GM21825 (cell line): Measurements from ENCODE around the gene RGS14.
A peak's percentile ranks its signal among the peaks of the same experiment; 100 is the strongest.
"Not testable (repeated sequence)": the region's sequence is repeated elsewhere in the genome, so short reads cannot be mapped to it uniquely, and the experiment has no call there.

ENCODE experiments used
- ATAC-seq: cut with Tn5 transposase; IDR thresholded peaks from one replicate; pipeline ENCODE4 v1.9.1; 2021; ENCODE audit warnings: mild to moderate bottlenecking, moderate library complexity; ENCODE audit not compliant: unreplicated experiment

Gene RGS14

DNA sequence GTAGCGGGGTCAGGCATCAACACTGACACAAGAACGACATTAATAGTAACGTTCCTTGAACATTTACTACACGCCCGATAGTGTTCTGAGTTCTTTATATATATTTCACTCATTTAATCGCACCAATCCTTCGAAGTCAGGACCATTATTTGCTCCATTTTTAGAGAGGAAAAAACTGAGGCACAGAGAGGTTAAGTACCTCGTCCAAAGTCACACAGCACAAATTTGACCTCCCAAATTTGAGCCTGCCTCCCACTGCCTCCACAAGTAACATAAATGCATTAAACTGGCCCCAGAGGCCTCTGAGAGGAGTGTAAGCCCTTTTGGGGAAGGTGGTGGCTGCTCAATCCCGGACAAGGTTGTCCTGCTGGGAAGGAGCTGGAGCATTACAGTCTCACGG lies 5.8 kb downstream of the RGS14 start:
- no peak for ATAC-seq

DNA sequence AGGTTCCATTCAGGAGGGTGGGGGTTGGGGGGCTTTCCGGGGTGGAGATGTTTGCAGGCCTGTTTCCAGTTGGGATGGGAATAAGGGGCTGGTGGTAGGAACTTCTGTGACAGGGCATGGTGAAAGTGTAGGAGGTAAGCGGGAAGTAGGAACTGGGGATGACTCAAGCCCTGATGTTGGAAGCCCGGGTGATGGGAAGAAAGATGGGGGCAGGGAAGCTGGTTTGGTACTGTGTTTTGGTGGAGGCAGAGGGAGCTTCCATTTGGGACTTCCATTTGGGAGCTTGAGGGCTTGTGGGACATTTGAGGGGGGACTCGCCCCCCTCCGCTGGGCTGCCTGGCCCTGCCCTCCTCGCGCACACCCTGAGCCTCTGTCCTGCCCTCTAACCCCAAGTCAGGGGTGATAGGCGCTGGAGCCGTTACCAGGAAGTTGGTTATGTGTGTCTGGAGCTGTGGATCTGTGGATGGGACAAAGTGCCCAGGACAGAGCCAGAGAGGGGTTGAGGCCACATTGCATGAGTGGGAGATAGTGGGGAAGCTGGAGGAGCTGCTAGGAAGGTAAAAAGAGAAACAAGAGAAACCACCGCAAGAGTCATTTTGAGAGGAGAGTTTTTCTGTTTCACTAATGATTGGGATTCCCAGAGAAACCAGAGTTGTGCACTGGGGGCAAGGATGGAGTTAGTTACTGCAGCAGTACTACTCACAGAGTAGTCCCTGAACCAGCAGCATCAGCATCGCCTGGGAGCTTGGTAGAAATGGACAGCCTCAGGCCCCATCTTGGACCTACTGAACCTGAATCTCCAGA lies 6.6 kb downstream of the RGS14 start:
- peak; percentile 31 for ATAC-seq

DNA sequence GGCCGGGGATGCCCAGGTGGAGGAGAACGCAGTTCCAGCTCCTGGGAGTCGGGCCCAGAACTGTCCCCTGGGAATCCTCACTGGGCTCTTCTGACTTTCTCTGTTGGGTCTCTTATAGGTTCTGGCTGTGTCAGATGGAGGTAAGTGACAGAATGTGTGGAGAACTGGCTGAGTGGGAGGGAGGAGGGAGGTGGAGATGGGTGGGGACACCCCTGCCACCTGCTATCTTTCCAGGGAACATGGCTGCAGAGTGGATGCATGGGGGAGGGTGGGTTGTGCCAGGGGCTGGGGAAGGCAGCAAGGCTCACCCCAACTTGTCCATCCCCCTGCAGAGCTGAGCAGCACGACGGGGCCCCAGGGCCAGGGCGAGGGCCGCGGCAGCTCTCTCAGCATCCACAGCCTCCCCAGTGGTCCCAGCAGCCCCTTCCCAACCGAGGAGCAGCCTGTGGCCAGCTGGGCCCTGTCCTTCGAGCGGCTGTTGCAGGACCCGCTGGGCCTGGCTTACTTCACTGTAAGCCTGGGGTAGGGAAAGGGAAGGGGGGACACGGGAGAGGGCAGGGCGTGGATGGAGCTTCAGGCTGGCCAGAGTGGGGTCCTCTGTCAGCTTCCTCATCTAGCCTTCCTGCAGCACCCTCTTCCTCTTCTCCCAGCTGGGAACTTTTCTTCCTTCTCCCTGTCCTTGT lies 8.3 kb downstream of the RGS14 start:
- ATAC-seq: no peak

DNA sequence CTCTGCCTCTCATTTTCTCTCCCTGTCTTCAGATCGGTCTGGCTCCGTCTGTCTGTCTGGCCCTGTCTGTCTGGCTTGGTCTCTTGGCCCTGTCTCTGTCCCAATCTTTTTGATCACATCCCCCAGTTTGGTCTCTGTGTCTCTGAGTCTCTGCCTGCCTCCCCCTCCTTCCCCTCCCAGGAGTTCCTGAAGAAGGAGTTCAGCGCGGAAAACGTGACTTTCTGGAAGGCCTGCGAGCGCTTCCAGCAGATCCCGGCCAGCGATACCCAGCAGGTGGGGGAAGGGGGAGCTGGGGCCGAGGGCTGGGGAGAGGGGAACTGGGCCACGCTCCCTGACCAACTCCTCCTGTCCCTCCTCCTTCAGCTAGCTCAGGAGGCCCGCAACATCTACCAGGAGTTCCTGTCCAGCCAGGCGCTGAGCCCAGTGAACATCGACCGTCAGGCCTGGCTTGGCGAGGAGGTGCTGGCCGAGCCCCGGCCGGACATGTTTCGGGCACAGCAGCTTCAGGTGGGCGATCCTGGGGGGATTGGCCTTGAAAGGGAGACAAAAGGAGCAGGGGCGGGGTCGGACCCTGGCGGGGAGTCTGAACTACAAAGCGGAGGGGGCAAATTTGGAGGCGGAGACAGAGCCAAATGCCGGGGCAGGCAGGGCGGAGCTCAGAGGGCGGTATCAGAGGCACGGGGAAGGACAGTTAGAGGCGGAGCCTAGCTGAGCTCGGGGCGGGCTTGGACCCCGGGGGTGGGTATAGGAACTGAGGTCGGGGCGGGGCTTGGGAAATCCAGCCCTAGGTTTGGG lies 9.0 kb downstream of the RGS14 start:
- no peak for ATAC-seq

DNA sequence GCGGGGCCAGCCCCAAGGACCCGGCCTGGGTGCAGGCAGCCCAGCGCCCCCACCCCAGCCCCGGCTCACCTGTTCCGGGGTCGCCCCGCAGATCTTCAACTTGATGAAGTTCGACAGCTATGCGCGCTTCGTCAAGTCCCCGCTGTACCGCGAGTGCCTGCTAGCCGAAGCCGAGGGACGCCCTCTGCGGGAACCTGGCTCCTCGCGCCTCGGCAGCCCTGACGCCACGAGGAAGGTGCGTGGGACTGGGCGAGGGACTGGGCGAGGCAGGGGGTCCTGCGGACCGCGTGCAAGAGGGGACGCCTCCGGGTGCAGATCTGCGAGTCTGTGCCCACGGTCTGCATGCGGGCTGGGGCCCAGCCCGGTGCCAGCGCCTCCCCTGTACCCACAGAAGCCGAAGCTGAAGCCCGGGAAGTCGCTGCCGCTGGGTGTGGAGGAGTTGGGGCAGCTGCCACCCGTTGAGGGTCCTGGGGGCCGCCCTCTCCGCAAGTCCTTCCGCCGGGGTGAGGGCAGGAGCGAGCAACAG lies 9.7 kb downstream of the RGS14 start:
- no peak for ATAC-seq

DNA sequence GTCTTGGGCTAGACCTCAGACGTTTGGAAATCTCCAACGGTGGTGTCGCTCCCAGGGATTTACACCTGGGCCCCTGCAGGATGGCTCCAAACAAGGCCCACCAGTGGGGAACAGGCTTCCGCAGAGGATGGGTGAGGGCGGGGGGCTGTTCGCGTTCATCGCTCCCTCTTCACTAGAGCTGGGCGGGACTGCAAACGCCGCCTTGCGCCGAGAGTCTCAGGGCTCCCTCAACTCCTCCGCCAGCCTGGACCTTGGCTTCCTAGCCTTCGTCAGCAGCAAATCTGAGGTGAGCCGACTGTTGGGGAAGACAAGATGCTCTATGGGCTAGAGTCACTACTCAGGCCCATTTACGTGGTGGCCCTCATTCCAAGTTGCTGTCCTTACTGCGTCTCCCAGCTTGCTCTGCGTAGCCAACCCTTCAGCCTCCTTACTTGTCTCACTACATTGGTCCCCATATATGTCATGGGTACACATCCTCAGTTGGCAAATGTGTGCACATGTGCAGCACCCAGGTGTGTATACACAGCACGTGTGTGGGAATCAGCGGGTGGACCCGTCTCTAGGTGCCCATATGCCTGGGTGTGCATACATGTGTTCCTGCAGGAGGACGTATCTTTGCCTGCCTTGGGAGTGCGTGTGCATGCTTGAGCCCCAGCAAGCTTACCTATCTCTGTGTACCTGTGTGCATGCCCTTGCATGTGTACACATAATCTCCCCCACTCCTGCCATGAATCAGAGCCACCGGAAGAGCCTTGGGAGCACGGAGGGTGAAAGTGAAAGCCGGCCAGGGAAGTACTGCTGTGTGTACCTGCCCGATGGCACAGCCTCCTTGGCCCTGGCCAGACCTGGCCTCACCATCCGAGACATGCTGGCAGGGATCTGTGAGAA lies 10.5 kb downstream of the RGS14 start:
- ATAC-seq: no peak

DNA sequence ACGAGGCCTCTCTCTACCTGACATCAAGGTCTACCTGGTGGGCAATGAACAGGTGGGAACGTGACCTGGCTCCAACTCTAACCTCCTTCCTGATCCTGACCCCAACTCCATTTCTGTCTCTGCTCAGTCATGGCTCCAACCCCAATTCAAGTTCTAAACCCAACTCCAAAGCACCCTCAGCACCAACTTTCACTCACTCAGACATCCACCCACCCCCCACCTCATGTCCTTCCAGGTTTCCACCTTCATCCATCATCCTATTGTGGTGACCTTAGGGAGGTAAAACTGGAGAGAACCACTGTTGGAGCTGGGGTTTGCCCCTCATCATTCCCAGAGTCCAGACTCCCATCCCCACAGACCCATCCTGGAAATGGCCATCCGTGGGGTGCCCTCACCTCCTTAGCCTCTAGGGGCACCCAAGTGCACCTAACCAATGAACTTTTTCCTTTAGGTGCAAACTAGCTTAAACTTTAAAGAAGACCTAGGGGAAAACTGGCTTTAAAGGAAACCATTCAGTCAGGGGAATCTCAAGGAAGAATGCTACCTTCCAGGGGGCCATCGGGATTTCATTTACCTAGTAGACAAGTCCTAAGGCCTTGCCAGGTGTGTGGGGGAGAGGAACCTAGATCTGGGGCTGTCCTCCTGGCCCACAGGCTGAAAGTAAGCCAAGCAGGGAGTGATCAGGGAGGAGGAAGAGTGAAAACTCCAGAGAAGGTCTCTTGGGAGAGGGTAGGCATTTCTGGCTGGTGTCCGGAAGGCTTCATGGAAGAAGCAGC lies 11.3 kb downstream of the RGS14 start:
- ATAC-seq: no peak

DNA sequence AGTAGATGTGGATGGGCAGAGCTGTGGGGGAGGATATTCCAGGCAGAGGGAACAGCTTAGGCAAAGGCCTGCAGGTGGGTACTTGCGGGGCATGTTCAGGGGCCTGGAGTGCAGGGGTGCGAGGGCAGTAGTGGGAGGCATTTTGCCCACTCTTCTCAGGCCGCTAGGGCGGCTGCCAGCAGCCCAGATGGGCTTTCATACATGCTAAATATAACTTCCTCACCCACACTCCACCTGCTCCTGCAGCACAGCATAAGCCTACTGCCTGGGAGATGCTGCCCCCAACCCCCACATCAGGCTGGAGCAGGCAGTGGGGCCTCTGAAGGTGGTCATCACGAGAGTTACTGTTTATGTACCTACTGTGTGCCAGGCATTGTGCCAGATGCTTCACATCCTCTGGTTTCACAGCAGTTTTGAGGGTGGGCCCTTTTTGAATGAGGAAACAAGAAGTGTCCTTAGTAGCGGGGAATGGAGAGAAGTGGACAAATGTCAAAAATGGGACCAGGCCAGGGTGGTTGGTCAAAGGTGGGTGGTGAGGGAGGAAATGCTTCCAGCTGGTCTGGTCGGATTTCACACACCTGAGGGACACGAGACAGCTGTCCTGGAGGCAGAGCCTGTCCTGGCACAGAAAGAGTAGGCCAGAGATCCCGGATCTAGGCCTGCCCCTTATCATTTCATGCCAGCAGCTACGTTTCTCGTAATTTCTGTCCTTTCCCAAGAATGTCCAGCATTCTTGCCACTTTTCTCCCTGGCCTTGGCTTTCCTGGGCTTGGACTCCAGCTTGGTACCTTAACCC lies 12.1 kb downstream of the RGS14 start:
- no peak for ATAC-seq

DNA sequence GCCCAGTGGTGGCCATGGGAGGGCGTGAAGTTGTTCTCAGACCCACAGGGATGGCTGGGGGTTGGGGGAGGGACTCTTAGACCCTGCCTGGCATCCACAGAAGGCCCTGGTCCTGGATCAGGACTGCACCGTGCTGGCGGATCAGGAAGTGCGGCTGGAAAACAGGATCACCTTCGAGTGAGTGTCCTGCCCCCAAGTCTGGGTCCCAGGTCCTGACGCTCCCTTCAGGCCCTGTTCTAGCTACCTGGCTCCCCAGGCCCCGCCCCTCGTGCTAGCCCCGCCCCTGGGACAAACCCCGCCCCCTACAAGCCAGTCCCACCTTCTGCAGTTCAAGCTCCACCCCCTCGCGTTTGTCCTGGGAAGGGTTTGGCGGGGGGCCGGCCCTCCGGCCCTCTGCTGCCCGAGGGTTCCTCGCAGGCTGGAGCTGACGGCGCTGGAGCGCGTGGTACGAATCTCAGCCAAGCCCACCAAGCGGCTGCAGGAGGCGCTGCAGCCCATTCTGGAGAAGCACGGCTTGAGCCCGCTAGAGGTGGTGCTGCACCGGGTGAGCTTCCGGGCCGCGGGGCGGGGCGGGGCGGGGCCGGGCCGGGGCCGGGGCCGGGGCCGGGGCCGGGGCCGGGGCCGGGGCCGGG lies 12.9 kb downstream of the RGS14 start:
- peak; percentile 46 for ATAC-seq

DNA sequence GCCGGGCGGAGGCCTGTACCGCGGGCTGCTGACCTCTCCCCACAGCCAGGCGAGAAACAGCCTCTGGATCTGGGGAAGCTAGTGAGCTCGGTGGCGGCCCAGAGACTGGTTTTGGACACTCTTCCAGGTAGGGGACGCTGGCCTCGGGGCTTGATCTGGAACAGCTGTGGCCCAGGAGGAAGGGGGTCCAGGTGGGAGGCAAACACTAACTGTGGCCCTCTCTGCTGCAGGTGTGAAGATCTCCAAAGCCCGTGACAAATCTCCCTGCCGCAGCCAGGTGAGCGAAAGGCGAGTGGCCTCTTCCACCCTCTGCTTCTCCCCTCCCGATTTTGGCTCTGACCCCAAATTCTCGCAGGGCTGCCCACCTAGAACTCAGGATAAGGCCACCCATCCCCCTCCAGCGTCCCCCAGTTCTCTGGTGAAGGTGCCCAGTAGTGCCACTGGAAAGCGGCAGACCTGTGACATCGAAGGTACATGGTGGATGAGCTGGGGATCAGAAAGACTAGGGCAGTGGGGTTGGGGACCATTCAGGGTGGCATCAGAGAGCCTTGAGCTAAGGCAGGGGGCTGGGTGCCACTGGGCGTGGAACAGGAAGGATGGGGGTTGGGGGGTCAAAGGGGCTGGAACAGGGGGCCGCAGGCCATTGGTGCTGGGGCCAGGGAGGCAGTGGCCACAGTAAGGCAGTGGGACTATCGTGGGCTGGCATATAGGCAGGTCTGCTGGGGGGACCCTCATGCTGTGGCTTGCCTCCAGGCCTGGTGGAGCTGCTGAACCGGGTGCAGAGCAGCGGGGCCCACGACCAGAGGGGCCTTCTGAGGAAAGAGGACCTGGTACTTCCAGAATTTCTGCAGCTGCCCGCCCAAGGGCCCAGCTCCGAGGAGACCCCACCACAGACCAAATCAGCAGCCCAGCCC lies 13.7 kb downstream of the RGS14 start:
- ATAC-seq: no peak

DNA sequence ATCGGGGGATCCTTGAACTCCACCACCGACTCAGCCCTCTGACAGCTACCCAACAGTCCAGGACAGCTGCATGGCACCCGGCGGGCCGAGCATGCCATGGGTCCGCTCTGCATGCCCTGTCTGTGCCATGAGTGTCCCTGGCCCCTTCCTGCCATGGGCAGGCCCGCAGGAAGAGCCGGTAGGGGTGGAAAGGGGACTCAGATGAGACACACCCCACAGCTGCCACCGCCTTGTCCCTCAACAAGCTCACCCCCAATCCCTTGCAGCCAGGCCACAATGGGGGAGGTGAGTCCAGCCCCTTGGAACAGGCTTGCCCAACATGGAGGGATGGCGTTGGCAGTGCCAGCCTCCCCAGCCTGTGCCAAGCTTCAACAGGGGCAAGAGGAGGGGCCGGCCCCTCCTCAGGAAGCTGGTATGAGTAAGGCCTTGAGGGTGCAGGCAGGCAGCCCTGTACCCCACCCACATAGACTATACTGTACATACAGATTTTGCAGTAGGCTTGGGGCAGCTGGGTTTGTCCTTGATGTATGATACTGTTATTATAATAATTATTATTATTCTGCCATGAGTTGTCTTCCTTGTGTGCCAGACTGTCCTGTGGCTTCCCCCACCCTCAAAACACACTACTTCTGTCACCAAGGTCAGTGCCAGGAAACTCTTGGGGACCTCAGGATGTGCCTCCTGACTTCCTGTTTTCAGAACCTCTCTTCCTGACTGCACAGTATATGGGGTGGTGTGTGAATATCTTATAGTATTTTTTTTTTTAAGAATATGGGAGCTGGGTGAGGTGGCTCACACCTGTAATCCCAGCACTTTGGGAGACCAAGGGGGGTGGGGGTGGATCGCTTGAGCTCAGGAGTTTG lies 14.5 kb downstream of the RGS14 start:
- ATAC-seq: no peak

DNA sequence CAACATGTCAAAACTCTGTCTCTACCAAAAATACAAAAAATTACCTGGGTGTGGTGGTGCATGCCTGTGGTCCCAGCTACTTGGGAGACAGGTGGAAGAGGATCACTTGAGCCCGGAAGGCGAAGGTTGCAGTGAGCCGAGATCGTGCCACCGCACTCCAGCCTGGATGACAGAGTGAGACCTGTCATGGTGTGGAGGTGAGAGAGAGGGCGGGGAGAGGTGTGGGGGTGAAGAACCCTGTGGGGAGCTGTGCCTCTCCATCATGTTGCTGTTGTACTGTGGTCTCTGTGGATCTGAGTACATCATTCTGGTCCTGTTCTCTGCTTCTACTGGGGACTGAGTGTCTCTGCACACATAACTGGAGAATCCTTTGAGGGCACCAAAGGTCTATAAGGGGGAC lies 15.2 kb downstream of the RGS14 start:
- ATAC-seq: no peak

DNA sequence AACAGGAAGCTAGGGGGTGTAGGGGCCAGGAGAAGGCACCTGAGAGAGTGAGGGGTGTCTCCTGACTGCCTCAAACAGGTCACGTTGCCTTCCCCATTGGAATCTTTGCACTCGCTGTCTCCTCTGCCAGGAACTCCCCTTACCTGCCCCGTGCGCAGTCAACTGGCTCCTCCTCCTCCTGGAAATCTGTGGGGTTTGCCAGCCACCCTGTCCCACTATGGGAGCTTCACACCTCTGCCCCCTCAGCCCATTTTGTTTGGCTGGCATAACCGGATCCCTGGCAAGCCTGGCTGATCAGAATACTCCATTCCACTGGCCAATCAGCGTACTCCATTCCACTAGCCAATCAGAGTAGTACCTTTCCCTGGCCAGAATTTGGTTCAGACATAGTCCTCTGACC lies 16.1 kb downstream of the RGS14 start:
- ATAC-seq: no peak

DNA sequence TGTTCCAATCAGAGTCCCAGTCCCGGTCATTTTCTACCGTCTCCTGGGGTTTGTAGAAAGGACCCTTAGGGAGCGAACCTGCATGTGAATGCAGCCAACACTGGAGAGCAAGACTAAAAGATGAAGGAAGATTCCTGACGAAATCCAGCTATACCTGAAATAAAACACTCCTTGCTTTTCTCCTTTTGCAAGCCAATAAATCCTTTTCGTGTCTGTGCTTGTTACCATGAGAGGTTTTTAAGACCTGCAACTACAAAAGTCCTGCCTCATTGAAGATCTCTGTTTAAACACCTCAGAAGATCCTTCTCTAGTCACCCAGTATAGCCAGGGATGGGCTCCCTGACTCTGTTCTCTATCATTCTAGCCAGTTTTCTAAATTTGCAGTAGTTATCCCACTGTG lies 16.5 kb downstream of the RGS14 start:
- no peak for ATAC-seq

DNA sequence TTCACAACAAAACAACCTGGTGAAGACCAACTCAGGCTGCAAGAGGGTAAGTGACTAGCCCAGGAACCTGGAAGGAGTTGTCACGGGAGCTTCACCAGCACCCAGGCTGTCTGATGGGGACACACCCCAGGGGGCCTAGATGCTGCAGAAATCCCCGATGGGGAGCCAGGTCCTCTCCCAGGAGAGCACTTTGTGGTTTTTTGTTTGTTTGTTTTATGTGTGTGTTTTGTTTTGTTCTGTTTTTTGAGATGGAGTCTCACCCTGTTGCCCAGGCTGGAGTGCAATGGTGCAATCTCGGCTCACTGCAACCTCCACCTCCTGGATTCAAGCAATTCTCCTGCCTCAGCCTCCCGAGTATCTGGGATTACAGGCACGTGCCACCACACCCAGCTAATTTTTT lies 17.8 kb downstream of the RGS14 start:
- not testable (repeated sequence) for ATAC-seq

DNA sequence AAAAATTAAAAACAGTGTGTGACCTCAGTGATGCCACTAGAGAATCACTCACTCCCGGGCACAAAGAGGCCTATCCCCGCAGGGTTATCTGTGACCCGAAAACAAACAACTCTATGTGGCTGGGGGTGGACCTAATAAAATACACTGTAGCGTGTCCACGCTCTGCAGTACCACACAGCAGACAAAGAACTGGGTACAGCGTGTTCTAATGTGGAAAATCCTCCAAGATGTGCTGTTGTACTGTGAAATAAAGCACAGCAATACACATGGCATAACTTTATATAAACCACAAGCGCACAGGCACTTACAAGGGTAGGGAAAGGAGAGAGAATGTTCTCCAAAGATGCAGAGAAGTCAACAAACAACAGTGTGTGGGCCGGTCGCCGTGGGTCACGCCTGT lies 18.4 kb downstream of the RGS14 start:
- no peak for ATAC-seq
